Left ventricle myocardium inferior (tissue), 1 donor: ENCODE data around the gene ZBED1. TPM values are rescaled to one million over a fixed set of nuclear protein-coding genes. Genes with fewer than 3 reads are reported as not detected.
"Not testable (repeated sequence)": the region's sequence is repeated elsewhere in the genome, so short reads cannot be mapped to it uniquely, and the experiment has no call there.

Experiments
- DNase-seq: peaks from one replicate; pipeline ENCODE4 v3.0.0-alpha.2; 2020
- H3K27ac ChIP-seq: fragments of 200-600 bp; replicated peaks from 2 replicates; pipeline ENCODE4 v1.8.0; 2021
- H3K27me3 ChIP-seq: fragments of 200-600 bp; 2 replicates; pipeline ENCODE4 v1.8.0; 2021; ENCODE audit warnings: low read depth
- H3K36me3 ChIP-seq: fragments of 200-600 bp; 2 replicates; pipeline ENCODE4 v1.8.0; 2021
- H3K4me1 ChIP-seq: fragments of 200-600 bp; 2 replicates; pipeline ENCODE4 v1.8.0; 2021
- H3K4me3 ChIP-seq: fragments of 200-600 bp; 2 replicates; pipeline ENCODE4 v1.8.0; 2021; ENCODE audit warnings: mild to moderate bottlenecking, moderate library complexity
- H3K9me3 ChIP-seq: fragments of 200-600 bp; replicated peaks from 2 replicates; pipeline ENCODE4 v1.8.0; 2021
- CTCF ChIP-seq: fragments of 200-600 bp; IDR thresholded peaks from 2 replicates; pipeline ENCODE4 v1.8.0; 2021; ENCODE audit warnings: antibody characterized with exemption, mild to moderate bottlenecking, borderline replicate concordance
- intact Hi-C: fragments of 100-400 bp; cut with micrococcal nuclease; formaldehyde crosslinking; loops from one replicate; pipeline ENCODE4 v1.11.0; 2022
- total RNA-seq: library from RNA; stranded (reverse); fragmentation: NEBNext Ultra II Directional; extraction: Animal tissue kit (Norgen Biotek cat#: 25700); gene quantifications from one replicate; pipeline ENCODE4 v1.2.1, GENCODE V29; 2021
- donor health status: DM: no; HTN: yes; CAD: no; lungs with severe emphysema.

Gene ZBED1
- total RNA-seq, 1 donor from 2014 or later, result 64.8 TPM

DNA sequence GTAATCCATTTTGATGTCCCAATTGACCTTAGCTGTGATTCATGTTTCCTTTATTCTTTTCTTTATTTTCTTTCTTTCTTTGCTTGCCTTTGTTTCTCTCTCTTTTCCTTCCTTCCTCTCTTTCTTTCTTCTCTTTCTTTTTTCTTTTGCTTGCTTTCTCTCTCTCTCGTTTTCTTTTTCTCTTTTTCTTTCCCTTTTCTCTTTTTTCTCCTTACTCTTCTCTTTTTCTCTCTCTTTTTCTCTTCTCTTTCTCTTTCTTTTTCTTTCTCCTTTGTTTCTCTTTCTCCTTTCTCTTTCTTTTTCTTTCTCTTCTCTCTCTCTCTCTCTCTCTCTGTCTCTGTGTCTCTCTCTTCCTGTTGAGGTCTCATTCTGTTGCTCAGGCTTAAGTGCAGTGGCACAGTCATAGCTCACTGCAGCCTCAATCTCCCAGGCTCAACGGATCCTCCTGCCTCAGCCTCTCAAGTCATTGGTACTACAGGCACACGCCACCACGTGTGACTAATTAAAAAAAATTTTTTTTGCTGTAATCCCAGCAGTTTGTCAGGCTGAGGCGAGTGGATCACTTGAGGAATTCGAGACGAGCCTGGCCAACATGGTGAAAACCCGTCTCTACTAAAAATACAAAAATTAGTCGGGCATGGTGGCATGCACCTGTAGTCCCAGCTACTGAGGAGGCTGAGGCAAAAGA, 8.0 kb upstream of the ZBED1 start:
- H3K9me3 ChIP-seq, result no peaks in the 10 kb centered on the region
- no peak for TF ChIP-seq CTCF
- intact Hi-C loops, result no loop called here
- no peaks in the 10 kb centered on the region for H3K27me3 ChIP-seq
- no peaks in the 10 kb centered on the region for H3K36me3 ChIP-seq
- H3K4me3 ChIP-seq, result no peak overlapping the region
- DNase-seq, result no peak
- no peak overlapping the region for H3K27ac ChIP-seq
- H3K4me1 ChIP-seq, result no peaks in the 10 kb centered on the region

DNA sequence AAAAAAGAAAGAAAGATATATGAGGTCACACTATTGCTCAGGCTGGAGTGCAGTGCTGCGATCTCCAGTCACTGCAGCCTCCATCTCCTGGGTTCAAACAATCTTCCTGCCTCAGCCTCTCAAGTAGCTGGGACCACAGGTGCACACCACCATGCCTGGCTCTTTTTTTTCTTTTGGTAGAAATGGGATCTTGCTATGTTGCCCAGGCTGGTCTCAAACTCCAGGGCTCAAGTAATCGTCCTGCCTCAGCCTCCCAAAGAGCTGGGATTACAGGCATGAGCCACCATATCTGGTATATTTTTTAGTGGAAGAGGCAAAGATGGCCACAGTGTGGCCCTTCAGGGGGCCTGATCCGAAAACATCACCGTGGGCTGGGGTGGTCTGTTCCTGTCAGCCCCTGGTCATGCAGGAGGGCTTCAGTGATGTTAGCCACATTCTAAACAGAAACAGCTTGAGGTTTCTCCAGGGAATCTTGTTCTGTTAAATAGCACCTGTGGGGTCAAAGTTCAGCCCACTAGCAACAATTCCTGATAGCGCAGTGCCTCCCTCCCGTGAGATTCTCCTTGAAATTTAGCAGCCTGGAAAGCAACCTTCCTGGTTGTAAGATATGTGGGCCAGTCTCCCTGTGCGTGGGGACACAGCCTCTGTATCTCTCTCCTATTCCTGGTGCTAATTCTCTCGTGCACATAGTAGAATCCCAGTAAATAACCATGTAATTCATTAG, 7.3 kb upstream of the ZBED1 start:
- Histone ChIP-seq H3K36me3 (no peaks in the 10 kb centered on the region), H3K27ac (no peak overlapping the region), H3K4me3 (no peak overlapping the region), H3K27me3 (no peaks in the 10 kb centered on the region), H3K4me1 (no peaks in the 10 kb centered on the region), H3K9me3 (no peaks in the 10 kb centered on the region)
- no peak for DNase-seq
- intact Hi-C loops, result no loop called here
- TF ChIP-seq CTCF, result no peak

DNA sequence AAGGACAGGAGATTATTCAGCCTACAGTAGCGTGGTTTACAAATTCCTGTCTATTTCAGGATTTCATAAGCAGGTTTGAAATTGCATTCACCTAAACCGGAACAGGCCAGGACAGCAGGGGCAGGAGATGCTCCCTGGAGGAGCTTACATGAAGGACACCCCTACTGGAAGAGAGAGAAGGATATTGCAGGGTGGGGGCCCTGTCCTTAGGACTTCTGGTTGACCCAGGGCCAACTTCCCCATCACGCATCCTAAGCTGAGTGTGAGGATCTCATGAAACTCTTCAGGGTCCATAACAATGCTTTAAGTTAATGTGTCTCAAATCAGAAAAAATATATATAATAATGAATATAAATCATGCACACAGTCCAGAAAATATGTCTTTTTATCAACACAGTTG, 6.4 kb upstream of the ZBED1 start:
- Histone ChIP-seq H3K4me1 (no peaks in the 10 kb centered on the region), H3K27me3 (no peaks in the 10 kb centered on the region), H3K9me3 (no peaks in the 10 kb centered on the region), H3K36me3 (no peaks in the 10 kb centered on the region), H3K4me3 (no peak overlapping the region), H3K27ac (no peak overlapping the region)
- DNase-seq, result no peak
- intact Hi-C loops, result no loop called here
- no peak for TF ChIP-seq CTCF

DNA sequence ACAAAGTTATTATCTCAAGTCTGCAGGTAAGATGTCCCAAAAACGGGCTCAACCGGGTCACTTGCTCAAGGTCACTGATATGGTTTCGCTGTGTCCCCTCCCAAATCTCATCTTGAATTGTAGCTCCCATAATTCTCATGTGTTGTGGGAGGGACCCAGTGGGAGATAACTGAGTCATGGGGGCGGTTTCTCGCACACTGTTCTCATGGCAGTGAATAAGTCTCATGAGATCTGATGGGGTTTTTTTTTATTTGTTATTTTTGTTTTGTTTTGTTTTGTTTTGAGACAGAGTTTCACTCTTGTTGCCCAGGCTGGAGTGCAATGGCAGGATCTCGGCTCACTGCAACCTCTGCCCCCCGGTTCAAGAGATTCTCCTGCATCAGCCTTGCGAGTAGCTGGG, 4.6 kb upstream of the ZBED1 start:
- DNase-seq, H3K9me3 ChIP-seq, H3K4me3 ChIP-seq, intact Hi-C loops, H3K27me3 ChIP-seq, H3K27ac ChIP-seq, H3K36me3 ChIP-seq, H3K4me1 ChIP-seq: not testable (repeated sequence)

GRCh38 chrX:2504706-2505332, 4.0 kb upstream of the ZBED1 start:
- Histone ChIP-seq H3K27ac (no peak overlapping the region), H3K36me3 (no peaks in the 10 kb centered on the region), H3K9me3 (no peaks in the 10 kb centered on the region), H3K27me3 (no peaks in the 10 kb centered on the region), H3K4me3 (no peak overlapping the region), H3K4me1 (peaks cover 7% of the 10 kb centered on the region)
- no peak for TF ChIP-seq CTCF
- intact Hi-C loops, result no loop called here
- no peak for DNase-seq
